HepG2 (cell line): ENCODE data around the gene MPST. TPM values are rescaled to one million over a fixed set of nuclear protein-coding genes. Genes with fewer than 3 reads are reported as not detected.

Source experiments
- ATAC-seq: fragments of 200-7000 bp; cut with Tn5 transposase; 3 replicates; pipeline ENCODE4 v1.9.1; 2020; ENCODE audit warnings: mild to moderate bottlenecking, moderate library complexity
- BruUV-seq: library from RNA; stranded (reverse); fragments of 400-500 nt; replicated peaks from 2 replicates; lab custom pipeline; 2021; lab: Mats Ljungman, UMichigan
- CTCF ChIA-PET: fragments of 300-600 bp; formaldehyde crosslinking; extraction: SDS; loops from one replicate; lab custom pipeline; 2021; ENCODE audit warnings: low total read pairs, inconsistent platforms, low intra/inter-chr PET ratio; lab: Yijun Ruan, JAX
- POLR2A ChIA-PET: fragments of 350-600 bp; sonication (Branson Sonifier 250); formaldehyde crosslinking; loops from one replicate; lab custom pipeline; 2020; ENCODE audit warnings: antibody characterized with exemption, inconsistent platforms; lab: Yijun Ruan, JAX
- DNase-seq: peaks from one replicate; pipeline ENCODE4 v3.0.0-alpha.2; 2015; ENCODE audit warnings: low spot score
- FAIRE-seq: peaks from 3 replicates; lab custom pipeline; 2011; peaks lifted over from hg19 to GRCh38; lab: Jason Lieb, UNC
- H2AFZ ChIP-seq: one replicate; pipeline ENCODE4 v1.6.1; 2011; ENCODE audit warnings: low read length, inconsistent platforms
- H3K27ac ChIP-seq: fragments of 300-600 bp; 3 replicates; pipeline ENCODE4 v1.8.0; 2011; ENCODE audit warnings: mixed run types, mild to moderate bottlenecking, mixed read lengths, low read length, inconsistent platforms; ENCODE audit not compliant: insufficient read depth; ENCODE audit errors: extremely low read length
- H3K27me3 ChIP-seq, 2 experiments: fragments of 200-600 bp in 1 of 2; 2 replicates in 1 of 2; 3 replicates in 1 of 2; pipeline versions ENCODE4 v1.6.0 to v1.8.0; 2011; ENCODE audit warnings: low read length in 2 of 2, mild to moderate bottlenecking in 2 of 2, moderate library complexity in 2 of 2, inconsistent platforms in 1 of 2; ENCODE audit not compliant: insufficient read depth in 2 of 2, control insufficient read depth in 1 of 2
- H3K36me3 ChIP-seq, 2 experiments: fragments of 200-600 bp in 1 of 2; replicated peaks in 1 of 2; 2 replicates in 1 of 2; 3 replicates in 1 of 2; pipeline versions ENCODE4 v1.5.1 to v1.8.0; 2011; ENCODE audit warnings: low read length in 2 of 2, inconsistent platforms in 1 of 2; ENCODE audit not compliant: insufficient read depth in 2 of 2, control insufficient read depth in 1 of 2
- H3K4me1 ChIP-seq: 2 replicates; pipeline ENCODE4 v1.5.1; 2012; ENCODE audit warnings: low read length, inconsistent platforms; ENCODE audit not compliant: insufficient read depth
- H3K4me2 ChIP-seq: 2 replicates; pipeline ENCODE4 v1.6.0; 2011; ENCODE audit warnings: low read depth, low read length, inconsistent platforms
- H3K4me3 ChIP-seq, 3 experiments: fragments of 200-600 bp in 1 of 3; sonication (generic), shearing (Covaris generic) in 1 of 3; replicated peaks in 1 of 3; 2 replicates each; pipeline ENCODE4 v1.5.1; 2011 to 2016; ENCODE audit warnings: low read length in 3 of 3, inconsistent platforms in 2 of 3, low read depth in 2 of 3, mild to moderate bottlenecking in 2 of 3, control low read depth in 1 of 3, mixed read lengths in 1 of 3; ENCODE audit not compliant: insufficient read depth in 1 of 3
- H3K79me2 ChIP-seq: one replicate; pipeline ENCODE4 v1.6.1; 2011; ENCODE audit warnings: low read length, inconsistent platforms; ENCODE audit not compliant: insufficient read depth
- H3K9ac ChIP-seq: 2 replicates; pipeline ENCODE4 v1.6.0; 2011; ENCODE audit warnings: mild to moderate bottlenecking, low read depth, low read length, inconsistent platforms; ENCODE audit not compliant: insufficient read depth
- H3K9me3 ChIP-seq: 2 replicates; pipeline ENCODE4 v1.5.1; 2012; ENCODE audit warnings: mild to moderate bottlenecking, low read length
- H4K20me1 ChIP-seq: 2 replicates; pipeline ENCODE4 v1.6.0; 2011; ENCODE audit warnings: inconsistent platforms, mild to moderate bottlenecking, low read length, moderate library complexity; ENCODE audit not compliant: insufficient read depth
- ARID2 ChIP-seq: sonication (generic); formaldehyde crosslinking; IDR thresholded peaks from 2 replicates; pipeline ENCODE4 v1.8.1; 2022; ENCODE audit warnings: mild to moderate bottlenecking, missing genetic modification reagents, borderline replicate concordance
- ATF3 ChIP-seq: sonication (generic); formaldehyde crosslinking; IDR thresholded peaks from 2 replicates; pipeline ENCODE4 v1.4.0; 2020; ENCODE audit warnings: missing genetic modification reagents
- CTCF ChIP-seq: sonication (generic); formaldehyde crosslinking; IDR thresholded peaks from 2 replicates; pipeline ENCODE4 v1.5.0; 2020; ENCODE audit warnings: mild to moderate bottlenecking, missing genetic modification reagents, moderate library complexity
- HCFC1 ChIP-seq: fragments of 150-350 bp; IDR thresholded peaks from 2 replicates; pipeline ENCODE4 v1.6.1; 2014; ENCODE audit warnings: low read depth, low read length
- KMT2A ChIP-seq: sonication (generic); formaldehyde crosslinking; IDR thresholded peaks from 2 replicates; pipeline ENCODE4 v1.4.0; 2020; ENCODE audit warnings: missing genetic modification reagents
- MED1 ChIP-seq: sonication (generic); formaldehyde crosslinking; IDR thresholded peaks from 2 replicates; pipeline ENCODE4 v1.4.0; 2020; ENCODE audit warnings: missing genetic modification reagents
- ZBTB21 ChIP-seq: sonication (generic); formaldehyde crosslinking; IDR thresholded peaks from 2 replicates; pipeline ENCODE4 v1.4.0; 2020; ENCODE audit warnings: missing genetic modification reagents
- ZBTB33 ChIP-seq: sonication (generic); formaldehyde crosslinking; IDR thresholded peaks from 2 replicates; pipeline ENCODE4 v1.4.0; 2020; ENCODE audit warnings: missing genetic modification reagents
- ZFP36L1 ChIP-seq: sonication (generic); formaldehyde crosslinking; IDR thresholded peaks from 2 replicates; pipeline ENCODE4 v1.8.0; 2022; ENCODE audit warnings: mild to moderate bottlenecking, missing genetic modification reagents, moderate library complexity
- ZNF329 ChIP-seq: sonication (generic); formaldehyde crosslinking; IDR thresholded peaks from 2 replicates; pipeline ENCODE4 v1.9.0; 2021; ENCODE audit warnings: low read depth, mild to moderate bottlenecking, missing genetic modification reagents
- ZNF563 ChIP-seq: sonication (generic); formaldehyde crosslinking; IDR thresholded peaks from 2 replicates; pipeline ENCODE4 v1.8.0; 2022; ENCODE audit warnings: mild to moderate bottlenecking, moderate library complexity, missing genetic modification reagents
- WGBS: methylation state at CpG from one replicate; pipeline ENCODE4 v1.1.6; 2017; ENCODE audit warnings: low lambda C conversion rate; 5-methylcytosine and 5-hydroxymethylcytosine counted together
- in situ Hi-C: cut with HindIII; loops from 2 replicates; pipeline ENCODE4 v1.10.0; 2017; ENCODE audit warnings: low pct_unique_long_range_greater_than_20kb; ENCODE audit not compliant: extremely low pct_ligation_motif_present
- intact Hi-C: fragments of 100-400 bp; cut with micrococcal nuclease; formaldehyde crosslinking; loops from one replicate; pipeline ENCODE4 v1.10.0; 2022; ENCODE audit not compliant: unreplicated experiment
- polyA plus RNA-seq, 8 experiments: library from polyadenylated mRNA; depleted of rRNA in 3 of 8; stranded (reverse) in 7 of 8; unstranded in 1 of 8; fragments of >200 nt; fragmentation: Illumina TruSeq in 4 of 8; extraction: Trizol in 4 of 8; gene quantifications; 2 replicates each; pipeline versions ENCODE4 v1.2.1 to v1.2.3, GENCODE V29; 2011 to 2016; ENCODE audit warnings: low read depth in 4 of 8, missing spikeins in 1 of 8, mixed read lengths in 1 of 8; ENCODE audit not compliant: insufficient read depth in 1 of 8
- total RNA-seq, 5 experiments: library from RNA; depleted of rRNA; stranded (reverse); fragments of >200 nt; fragmentation: Illumina TruSeq; extraction: Trizol; gene quantifications; 2 replicates each; pipeline ENCODE4 v1.2.3, GENCODE V29; 2016; ENCODE audit warnings: low read depth in 1 of 5

Gene MPST
- total and polyA plus RNA-seq, 2 of the 13 experiments (the other 11 are each of a cell fraction or from before 2014, with no cell fraction given): 133 to 141 TPM

DNA sequence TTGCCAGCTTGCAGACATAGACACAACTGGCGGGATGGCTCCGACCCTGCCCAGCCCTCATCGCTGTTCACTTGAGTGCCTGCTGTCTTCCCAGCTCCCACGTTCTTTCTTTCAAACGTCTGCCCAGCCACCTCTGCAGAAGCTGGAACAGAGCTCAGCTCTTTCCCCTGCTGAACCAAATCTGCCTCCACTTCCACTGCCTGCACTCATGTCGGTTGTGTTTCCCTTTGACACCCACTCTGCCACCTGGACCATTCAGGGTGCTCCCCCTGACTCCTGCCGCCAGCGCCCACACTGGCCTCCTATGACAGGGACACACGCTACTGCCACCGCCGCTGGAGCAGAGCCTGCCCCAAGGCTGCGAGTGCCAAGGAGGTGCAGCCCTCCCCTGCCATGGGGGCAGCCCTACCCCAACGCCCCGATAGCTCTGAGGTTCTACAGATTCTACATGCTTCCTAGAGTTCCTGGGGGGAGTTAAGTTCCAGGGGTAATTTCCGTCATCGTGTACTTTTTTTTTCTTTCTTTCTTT lies 38.2 kb upstream of the MPST start:
- H3K4me3 ChIP-seq: no peak overlapping the region
- BruUV-seq: no TSS peak
- H3K9me3 ChIP-seq: peaks cover 11% of the 10 kb centered on the region
- 0 out of 5 replicates have a peak, but pooled peaks cover 0 to 2% of the 10 kb centered on the region in 2 experiments for H3K27me3 ChIP-seq
- H3K4me2 ChIP-seq: no peak overlapping the region
- intact Hi-C loops (no loop called here), in situ Hi-C loops (no loop called here)
- H2AFZ ChIP-seq: no peak overlapping the region
- H3K4me1 ChIP-seq: peaks cover 6% of the 10 kb centered on the region; the same call in 1 of the 2 replicates
- no peaks in the 10 kb centered on the region for H3K36me3 ChIP-seq
- ChIA-PET CTCF (interaction anchor here (1.4 kb wide), 1 partner anchor 63 kb away, joined by 3 read pairs; no protein-coding TSS in a partner anchor), POLR2A (no interaction called here)
- FAIRE-seq: no peak
- no peak for TF ChIP-seq ZFP36L1 (CRISPR knock-in tag)
- TF ChIP-seq ATF3: no peak
- no peak for TF ChIP-seq ZNF563 (CRISPR knock-in tag)
- TF ChIP-seq KMT2A (CRISPR knock-in tag): no peak
- no peak for TF ChIP-seq ZNF329 (CRISPR knock-in tag)
- TF ChIP-seq ARID2 (CRISPR knock-in tag): no peak
- H3K27ac ChIP-seq: no peak overlapping the region
- no peaks in the 10 kb centered on the region for H3K79me2 ChIP-seq
- DNase-seq: no peak
- H4K20me1 ChIP-seq: no peaks in the 10 kb centered on the region
- H3K9ac ChIP-seq: no peak overlapping the region
- WGBS: 66% methylated on average over 16 of the region's 16 CpGs
- no peak for ATAC-seq

DNA sequence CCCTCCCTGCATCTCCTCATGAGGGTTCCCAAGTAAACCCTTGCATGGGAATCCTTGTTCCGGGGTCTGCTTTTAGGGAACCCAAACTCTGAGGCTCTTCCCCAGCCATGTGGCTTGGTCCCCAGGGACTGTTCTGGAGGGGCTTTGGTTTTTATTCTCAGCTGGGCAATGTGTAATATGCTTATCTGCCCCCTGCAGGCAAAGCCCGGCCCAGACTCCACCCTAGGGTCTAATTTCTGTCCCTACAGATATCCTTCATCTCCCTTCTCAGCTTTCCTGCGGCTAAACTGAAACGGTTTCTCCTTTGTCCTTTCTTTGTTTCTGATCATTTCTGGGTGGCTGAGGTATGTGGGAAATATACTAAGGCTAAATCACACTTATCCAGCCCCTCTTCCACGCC lies 37.4 kb upstream of the MPST start:
- POLR2A ChIA-PET: no interaction called here
- H2AFZ ChIP-seq: no peak overlapping the region
- no peak overlapping the region for H3K27ac ChIP-seq
- H3K27me3 ChIP-seq: 0 out of 5 replicates have a peak, but pooled peaks cover 0 to 2% of the 10 kb centered on the region in 2 experiments
- no peak for FAIRE-seq
- TF ChIP-seq MED1: no peak
- TF ChIP-seq HCFC1: no peak
- peak; percentile 9; the same call in 1 of the 2 replicates for TF ChIP-seq CTCF (CRISPR knock-in tag)
- no peak for TF ChIP-seq ZBTB21 (CRISPR knock-in tag)
- TF ChIP-seq ZBTB33: no peak
- H4K20me1 ChIP-seq: no peaks in the 10 kb centered on the region
- H3K79me2 ChIP-seq: no peaks in the 10 kb centered on the region
- in situ Hi-C loops: no loop called here
- H3K4me3 ChIP-seq: no peak overlapping the region
- peaks cover 14% of the 10 kb centered on the region for H3K9me3 ChIP-seq
- CTCF ChIA-PET: interaction anchor here (1.4 kb wide), 1 partner anchor 62 kb away, joined by 3 read pairs; no protein-coding TSS in a partner anchor
- 24% methylated on average over 5 of the region's 5 CpGs for WGBS
- H3K4me1 ChIP-seq: peaks cover 6% of the 10 kb centered on the region; the same call in 1 of the 2 replicates
- no peaks in the 10 kb centered on the region for H3K36me3 ChIP-seq
- H3K4me2 ChIP-seq: no peak overlapping the region
- no peak for DNase-seq
- peak; percentile 29; the same call in 1 of the 3 replicates for ATAC-seq
- intact Hi-C loops: no loop called here
- no peak overlapping the region for H3K9ac ChIP-seq
- no TSS peak for BruUV-seq
